GM18519 (cell line): Measurements from ENCODE around the gene DDIT4.
A peak's percentile ranks its signal among the peaks of the same experiment; 100 is the strongest.
"Not testable (repeated sequence)": the region's sequence is repeated elsewhere in the genome, so short reads cannot be mapped to it uniquely, and the experiment has no call there.

ENCODE experiments used
- ATAC-seq: cut with Tn5 transposase; IDR thresholded peaks from one replicate; pipeline ENCODE4 v1.9.1; 2021; ENCODE audit warnings: mild to moderate bottlenecking, moderate library complexity; ENCODE audit not compliant: unreplicated experiment, low FRiP score

Gene DDIT4

GRCh38 chr10:72273410-72274212, at the start of gene DDIT4:
TSS of gene DDIT4 (plus strand) at chr10:72273924. CDS start at chr10:72274217, 293 bp downstream.
- peak; percentile 82 for ATAC-seq

GRCh38 chr10:72224191-72224590, 49.5 kb upstream of the DDIT4 start:
- not testable (repeated sequence) for ATAC-seq

GRCh38 chr10:72226418-72227027, 47.2 kb upstream of the DDIT4 start:
- ATAC-seq: no peak

GRCh38 chr10:72227826-72228225, 45.9 kb upstream of the DDIT4 start:
- ATAC-seq: no peak

- ATAC-seq: no peak
Measured at GRCh38 chr10:72228318-72228751, 45.4 kb upstream of the DDIT4 start.

- ATAC-seq: no peak
Measured at GRCh38 chr10:72229261-72230251, 44.2 kb upstream of the DDIT4 start.

- no peak for ATAC-seq
Measured at GRCh38 chr10:72233621-72234020, 40.1 kb upstream of the DDIT4 start.

- no peak for ATAC-seq
Measured at GRCh38 chr10:72234560-72235095, 39.1 kb upstream of the DDIT4 start.

- no peak for ATAC-seq
Measured at GRCh38 chr10:72235544-72236279, 38.0 kb upstream of the DDIT4 start.

- no peak for ATAC-seq
Measured at GRCh38 chr10:72238392-72239175, 35.1 kb upstream of the DDIT4 start.

GRCh38 chr10:72239409-72239808, 34.3 kb upstream of the DDIT4 start:
- no peak for ATAC-seq

GRCh38 chr10:72240371-72240770, 33.4 kb upstream of the DDIT4 start:
- ATAC-seq: no peak

- no peak for ATAC-seq
Measured at GRCh38 chr10:72241691-72242252, 32.0 kb upstream of the DDIT4 start.

GRCh38 chr10:72242675-72243074, 31.0 kb upstream of the DDIT4 start:
- ATAC-seq: no peak

GRCh38 chr10:72243822-72244437, 29.8 kb upstream of the DDIT4 start:
- ATAC-seq: no peak

- no peak for ATAC-seq
Measured at GRCh38 chr10:72244573-72245038, 29.1 kb upstream of the DDIT4 start.

- ATAC-seq: no peak
Measured at GRCh38 chr10:72245949-72246525, 27.7 kb upstream of the DDIT4 start.
